SW 1271 (cell line): ENCODE results near the gene UBE4A.
"Not testable (repeated sequence)": the region's sequence is repeated elsewhere in the genome, so short reads cannot be mapped to it uniquely, and the experiment has no call there.

Experiments used
- DNase-seq, 2 experiments: peaks; one replicate each; lab custom pipeline; 2025; lab: John Stamatoyannopoulos, UW

Gene UBE4A

GRCh38 chr11:118401151-118401879 is 41.9 kb downstream of the UBE4A start, which contains the start of gene ATP5MG:
ATP5MG (plus strand) TSS chr11:118401606; CDS start chr11:118401666, 60 bp downstream.
- peak; percentile 35 to 80 for DNase-seq

- no peak for DNase-seq
Observed at GRCh38 chr11:118401880-118402590, 42.6 kb downstream of the UBE4A start.

- DNase-seq: not testable (repeated sequence)
Observed at GRCh38 chr11:118402594-118402993, 43.2 kb downstream of the UBE4A start.

GRCh38 chr11:118406599-118407166 is 47.3 kb downstream of the UBE4A start:
- DNase-seq: no peak

- DNase-seq: no peak
Observed at GRCh38 chr11:118410055-118410745, 50.8 kb downstream of the UBE4A start.

- no peak for DNase-seq
Observed at GRCh38 chr11:118411530-118411929, 52.1 kb downstream of the UBE4A start.

- no peak for DNase-seq
Observed at GRCh38 chr11:118412921-118413320, 53.5 kb downstream of the UBE4A start.

- no peak for DNase-seq
Observed at GRCh38 chr11:118415062-118415738, 55.8 kb downstream of the UBE4A start.

GRCh38 chr11:118415739-118416068 is 56.3 kb downstream of the UBE4A start:
- peak; percentile 27 to 63 for DNase-seq

- not testable (repeated sequence) for DNase-seq
Observed at GRCh38 chr11:118416900-118417299, 57.5 kb downstream of the UBE4A start.

- no peak for DNase-seq
Observed at GRCh38 chr11:118417801-118418200, 58.4 kb downstream of the UBE4A start.

GRCh38 chr11:118418766-118419165 is 59.4 kb downstream of the UBE4A start:
- DNase-seq: no peak

GRCh38 chr11:118427707-118428106 is 68.3 kb downstream of the UBE4A start:
- DNase-seq: peak in 1 of 2 experiments; percentile 11

GRCh38 chr11:118430956-118431355 is 71.6 kb downstream of the UBE4A start:
- no peak for DNase-seq

GRCh38 chr11:118434123-118434552 is 74.7 kb downstream of the UBE4A start:
- no peak for DNase-seq

GRCh38 chr11:118434553-118435289 is 75.3 kb downstream of the UBE4A start:
- no peak for DNase-seq

GRCh38 chr11:118435290-118435892 is 76.0 kb downstream of the UBE4A start:
- DNase-seq: peak in 1 of 2 experiments; percentile 57

- DNase-seq: peak; percentile 62 to 89
Observed at GRCh38 chr11:118435893-118436624, 76.7 kb downstream of the UBE4A start, which contains the start of gene KMT2A. KMT2A (plus strand) TSS chr11:118436492; CDS start chr11:118436513, 21 bp downstream.

- DNase-seq: no peak
Observed at GRCh38 chr11:118436639-118437207, 77.3 kb downstream of the UBE4A start.
